Measurements from ENCODE around the gene CD3D.

Gene CD3D

GRCh38 chr11:118306556-118306955, 35.9 kb downstream of the CD3D start:
- no peak for DNase-seq (ENCODE audit: low read depth in 1 of 2, low spot score in 1 of 2)
- TF ChIP-seq JUND (IDR thresholded peaks at IDR 0.05; ENCODE audit: low read depth), result no peak
- in situ Hi-C loops (cut with HindIII; ENCODE audit: low pct_unique_long_range_greater_than_20kb, low sequenced_read_pairs), result no loop called here

- no peak for DNase-seq (ENCODE audit: low read depth in 1 of 2, low spot score in 1 of 2)
- no peak for TF ChIP-seq JUND (IDR thresholded peaks at IDR 0.05; ENCODE audit: low read depth)
- in situ Hi-C loops (cut with HindIII; ENCODE audit: low pct_unique_long_range_greater_than_20kb, low sequenced_read_pairs), result no loop called here
These were observed 36.8 kb downstream of the CD3D start for GRCh38 chr11:118305726-118306125.

- TF ChIP-seq JUND (IDR thresholded peaks at IDR 0.05; ENCODE audit: low read depth), result no peak
- in situ Hi-C loops (cut with HindIII; ENCODE audit: low pct_unique_long_range_greater_than_20kb, low sequenced_read_pairs), result no loop called here
- no peak for DNase-seq (ENCODE audit: low read depth in 1 of 2, low spot score in 1 of 2)
These were observed 37.8 kb downstream of the CD3D start, which contains the start of gene CD3E for GRCh38 chr11:118304568-118305248. CD3E (plus strand) TSS chr11:118304730; CDS start chr11:118304953, 223 bp downstream.

GRCh38 chr11:118304227-118304567, 38.3 kb downstream of the CD3D start:
- DNase-seq (ENCODE audit: low read depth in 1 of 2, low spot score in 1 of 2), result no peak
- TF ChIP-seq JUND (IDR thresholded peaks at IDR 0.05; ENCODE audit: low read depth), result no peak
- in situ Hi-C loops (cut with HindIII; ENCODE audit: low pct_unique_long_range_greater_than_20kb, low sequenced_read_pairs), result no loop called here

- in situ Hi-C loops (cut with HindIII; ENCODE audit: low pct_unique_long_range_greater_than_20kb, low sequenced_read_pairs), result no loop called here
- no peak for TF ChIP-seq JUND (IDR thresholded peaks at IDR 0.05; ENCODE audit: low read depth)
- DNase-seq (ENCODE audit: low read depth in 1 of 2, low spot score in 1 of 2), result no peak
These were observed 40.8 kb downstream of the CD3D start for GRCh38 chr11:118301600-118302195.

- DNase-seq (ENCODE audit: low read depth in 1 of 2, low spot score in 1 of 2), result peak in 1 of 2 experiments; percentile 73
- no peak for TF ChIP-seq JUND (IDR thresholded peaks at IDR 0.05; ENCODE audit: low read depth)
- in situ Hi-C loops (cut with HindIII; ENCODE audit: low pct_unique_long_range_greater_than_20kb, low sequenced_read_pairs), result no loop called here
These were observed 46.6 kb downstream of the CD3D start for GRCh38 chr11:118295815-118296454.

GRCh38 chr11:118295199-118295598, 47.3 kb downstream of the CD3D start:
- in situ Hi-C loops (cut with HindIII; ENCODE audit: low pct_unique_long_range_greater_than_20kb, low sequenced_read_pairs), result no loop called here
- no peak for DNase-seq (ENCODE audit: low read depth in 1 of 2, low spot score in 1 of 2)
- no peak for TF ChIP-seq JUND (IDR thresholded peaks at IDR 0.05; ENCODE audit: low read depth)

GRCh38 chr11:118294053-118294452, 48.5 kb downstream of the CD3D start:
- no peak for DNase-seq (ENCODE audit: low read depth in 1 of 2, low spot score in 1 of 2)
- in situ Hi-C loops (cut with HindIII; ENCODE audit: low pct_unique_long_range_greater_than_20kb, low sequenced_read_pairs), result no loop called here
- TF ChIP-seq JUND (IDR thresholded peaks at IDR 0.05; ENCODE audit: low read depth), result no peak

GRCh38 chr11:118291477-118292135, 50.9 kb downstream of the CD3D start:
- in situ Hi-C loops (cut with HindIII; ENCODE audit: low pct_unique_long_range_greater_than_20kb, low sequenced_read_pairs), result no loop called here
- TF ChIP-seq JUND (IDR thresholded peaks at IDR 0.05; ENCODE audit: low read depth), result no peak
- no peak for DNase-seq (ENCODE audit: low read depth in 1 of 2, low spot score in 1 of 2)

- TF ChIP-seq JUND (IDR thresholded peaks at IDR 0.05; ENCODE audit: low read depth), result no peak
- peak; percentile 41 to 80 for DNase-seq (ENCODE audit: low read depth in 1 of 2, low spot score in 1 of 2)
- in situ Hi-C loops (cut with HindIII; ENCODE audit: low pct_unique_long_range_greater_than_20kb, low sequenced_read_pairs), result no loop called here
These were observed 51.6 kb downstream of the CD3D start for GRCh38 chr11:118290923-118291322.

- DNase-seq (ENCODE audit: low read depth in 1 of 2, low spot score in 1 of 2), result no peak
- in situ Hi-C loops (cut with HindIII; ENCODE audit: low pct_unique_long_range_greater_than_20kb, low sequenced_read_pairs), result no loop called here
- TF ChIP-seq JUND (IDR thresholded peaks at IDR 0.05; ENCODE audit: low read depth), result no peak
These were observed 53.1 kb downstream of the CD3D start for GRCh38 chr11:118289401-118289800.

Measured in T47D (cell line).